Measurements from ENCODE around the gene MAPK8IP3.

- TF ChIP-seq, protein P1, sequence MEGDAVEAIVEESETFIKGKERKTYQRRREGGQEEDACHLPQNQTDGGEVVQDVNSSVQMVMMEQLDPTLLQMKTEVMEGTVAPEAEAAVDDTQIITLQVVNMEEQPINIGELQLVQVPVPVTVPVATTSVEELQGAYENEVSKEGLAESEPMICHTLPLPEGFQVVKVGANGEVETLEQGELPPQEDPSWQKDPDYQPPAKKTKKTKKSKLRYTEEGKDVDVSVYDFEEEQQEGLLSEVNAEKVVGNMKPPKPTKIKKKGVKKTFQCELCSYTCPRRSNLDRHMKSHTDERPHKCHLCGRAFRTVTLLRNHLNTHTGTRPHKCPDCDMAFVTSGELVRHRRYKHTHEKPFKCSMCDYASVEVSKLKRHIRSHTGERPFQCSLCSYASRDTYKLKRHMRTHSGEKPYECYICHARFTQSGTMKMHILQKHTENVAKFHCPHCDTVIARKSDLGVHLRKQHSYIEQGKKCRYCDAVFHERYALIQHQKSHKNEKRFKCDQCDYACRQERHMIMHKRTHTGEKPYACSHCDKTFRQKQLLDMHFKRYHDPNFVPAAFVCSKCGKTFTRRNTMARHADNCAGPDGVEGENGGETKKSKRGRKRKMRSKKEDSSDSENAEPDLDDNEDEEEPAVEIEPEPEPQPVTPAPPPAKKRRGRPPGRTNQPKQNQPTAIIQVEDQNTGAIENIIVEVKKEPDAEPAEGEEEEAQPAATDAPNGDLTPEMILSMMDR (IDR thresholded peaks at IDR 0.05) = no peak
- no peak for TF ChIP-seq POLR2A (IDR thresholded peaks at IDR 0.05)
These were observed 94.7 kb downstream of the MAPK8IP3 start for GRCh38 chr16:1800701-1801100.

Measured in Peyer's patch (tissue), 4 donors.